Astrocyte (in vitro differentiated cells and primary cell): Measurements from ENCODE around the gene ANKRD11.

ENCODE experiments used
- EZH2 ChIP-seq: IDR thresholded peaks from 2 replicates; pipeline ENCODE4 v1.6.1; 2012; ENCODE audit warnings: mild to moderate bottlenecking, low read length, inconsistent platforms; ENCODE audit not compliant: insufficient read depth
- TF ChIP-seq, protein P1 (sequence below): IDR thresholded peaks from 2 replicates; pipeline ENCODE4 v1.5.1; 2011; ENCODE audit warnings: low read depth, mild to moderate bottlenecking, inconsistent platforms, low read length, moderate library complexity; ENCODE audit not compliant: insufficient read depth

DNA sequence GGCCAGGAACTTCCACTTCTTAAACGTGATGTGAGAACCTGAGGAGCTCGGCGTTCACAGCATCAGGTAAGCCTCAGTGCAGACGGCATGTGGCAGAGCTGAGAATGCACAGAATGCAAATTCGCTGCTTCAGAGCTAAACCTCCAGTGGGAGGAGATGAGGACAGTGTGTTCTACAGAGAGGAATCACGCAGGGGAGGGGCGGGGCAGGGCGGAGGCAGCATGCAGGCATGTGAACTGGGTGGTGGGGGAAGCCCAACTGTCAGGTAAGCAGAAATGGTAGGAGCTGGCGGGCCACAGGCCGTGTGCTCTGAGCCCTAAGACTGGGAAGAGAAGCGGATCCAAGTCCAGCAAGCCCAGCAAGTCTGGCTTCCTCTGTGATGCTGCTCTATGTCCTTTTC lies 178.2 kb downstream of the ANKRD11 start:
- TF ChIP-seq, protein P1, sequence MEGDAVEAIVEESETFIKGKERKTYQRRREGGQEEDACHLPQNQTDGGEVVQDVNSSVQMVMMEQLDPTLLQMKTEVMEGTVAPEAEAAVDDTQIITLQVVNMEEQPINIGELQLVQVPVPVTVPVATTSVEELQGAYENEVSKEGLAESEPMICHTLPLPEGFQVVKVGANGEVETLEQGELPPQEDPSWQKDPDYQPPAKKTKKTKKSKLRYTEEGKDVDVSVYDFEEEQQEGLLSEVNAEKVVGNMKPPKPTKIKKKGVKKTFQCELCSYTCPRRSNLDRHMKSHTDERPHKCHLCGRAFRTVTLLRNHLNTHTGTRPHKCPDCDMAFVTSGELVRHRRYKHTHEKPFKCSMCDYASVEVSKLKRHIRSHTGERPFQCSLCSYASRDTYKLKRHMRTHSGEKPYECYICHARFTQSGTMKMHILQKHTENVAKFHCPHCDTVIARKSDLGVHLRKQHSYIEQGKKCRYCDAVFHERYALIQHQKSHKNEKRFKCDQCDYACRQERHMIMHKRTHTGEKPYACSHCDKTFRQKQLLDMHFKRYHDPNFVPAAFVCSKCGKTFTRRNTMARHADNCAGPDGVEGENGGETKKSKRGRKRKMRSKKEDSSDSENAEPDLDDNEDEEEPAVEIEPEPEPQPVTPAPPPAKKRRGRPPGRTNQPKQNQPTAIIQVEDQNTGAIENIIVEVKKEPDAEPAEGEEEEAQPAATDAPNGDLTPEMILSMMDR = no peak
- TF ChIP-seq EZH2 = no peak
